ENCODE data around the gene NECTIN1.

The NECTIN1 gene

GRCh38 chr11:119701591-119702549 is 27.1 kb downstream of the NECTIN1 start:
- no peak for DNase-seq
- in situ Hi-C loops (cut with MboI; ENCODE audit: low pct_unique_long_range_greater_than_20kb, low sequenced_read_pairs): no loop called here

GRCh38 chr11:119700536-119701346 is 28.3 kb downstream of the NECTIN1 start:
- no peak for DNase-seq
- in situ Hi-C loops (cut with MboI; ENCODE audit: low pct_unique_long_range_greater_than_20kb, low sequenced_read_pairs): no loop called here

GRCh38 chr11:119700030-119700429 is 29.0 kb downstream of the NECTIN1 start:
- no peak for DNase-seq
- in situ Hi-C loops (cut with MboI; ENCODE audit: low pct_unique_long_range_greater_than_20kb, low sequenced_read_pairs): no loop called here

GRCh38 chr11:119699227-119699626 is 29.8 kb downstream of the NECTIN1 start:
- in situ Hi-C loops (cut with MboI; ENCODE audit: low pct_unique_long_range_greater_than_20kb, low sequenced_read_pairs): no loop called here
- no peak for DNase-seq

DNA sequence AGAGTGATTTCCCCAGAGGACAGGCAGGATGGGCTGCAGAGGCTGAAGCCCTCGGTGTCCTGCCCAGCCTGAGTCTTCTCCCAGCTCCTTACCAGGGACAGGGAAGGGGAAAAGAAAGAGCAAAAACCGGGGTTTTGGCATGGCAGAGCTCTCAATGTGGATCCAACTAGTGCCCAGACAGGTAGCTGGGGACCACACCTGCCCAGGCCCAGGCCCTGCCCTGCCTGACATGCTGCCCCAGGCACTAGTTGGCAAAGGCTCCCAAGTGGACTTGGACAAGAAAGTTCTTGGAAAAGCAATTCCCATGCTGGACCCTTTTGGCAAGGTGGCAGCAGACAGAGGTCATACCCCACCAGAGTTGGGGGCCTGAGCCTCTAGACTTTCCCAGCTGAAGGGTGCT is 31.1 kb downstream of the NECTIN1 start:
- DNase-seq: no peak
- in situ Hi-C loops (cut with MboI; ENCODE audit: low pct_unique_long_range_greater_than_20kb, low sequenced_read_pairs): no loop called here

DNA sequence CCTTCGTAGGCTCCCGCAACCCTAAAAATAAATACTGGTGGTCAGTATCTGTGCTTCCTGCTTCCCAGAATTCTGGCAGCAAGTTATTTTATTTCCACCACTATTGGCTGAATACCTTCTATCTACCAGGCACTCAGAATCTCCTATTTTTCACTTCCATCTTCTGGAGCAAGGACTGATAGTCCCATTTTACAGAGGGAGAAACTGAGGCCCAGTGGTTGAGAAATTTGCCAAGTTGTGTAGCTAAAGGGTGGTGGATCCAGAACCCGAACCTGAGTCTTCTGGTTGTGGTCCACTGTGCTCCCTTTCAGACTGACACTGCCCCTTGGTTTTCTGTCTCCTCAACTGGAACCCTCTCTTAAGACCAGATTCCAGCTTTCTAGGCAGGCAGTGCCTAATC is 31.6 kb downstream of the NECTIN1 start:
- no peak for DNase-seq
- in situ Hi-C loops (cut with MboI; ENCODE audit: low pct_unique_long_range_greater_than_20kb, low sequenced_read_pairs): no loop called here

DNA sequence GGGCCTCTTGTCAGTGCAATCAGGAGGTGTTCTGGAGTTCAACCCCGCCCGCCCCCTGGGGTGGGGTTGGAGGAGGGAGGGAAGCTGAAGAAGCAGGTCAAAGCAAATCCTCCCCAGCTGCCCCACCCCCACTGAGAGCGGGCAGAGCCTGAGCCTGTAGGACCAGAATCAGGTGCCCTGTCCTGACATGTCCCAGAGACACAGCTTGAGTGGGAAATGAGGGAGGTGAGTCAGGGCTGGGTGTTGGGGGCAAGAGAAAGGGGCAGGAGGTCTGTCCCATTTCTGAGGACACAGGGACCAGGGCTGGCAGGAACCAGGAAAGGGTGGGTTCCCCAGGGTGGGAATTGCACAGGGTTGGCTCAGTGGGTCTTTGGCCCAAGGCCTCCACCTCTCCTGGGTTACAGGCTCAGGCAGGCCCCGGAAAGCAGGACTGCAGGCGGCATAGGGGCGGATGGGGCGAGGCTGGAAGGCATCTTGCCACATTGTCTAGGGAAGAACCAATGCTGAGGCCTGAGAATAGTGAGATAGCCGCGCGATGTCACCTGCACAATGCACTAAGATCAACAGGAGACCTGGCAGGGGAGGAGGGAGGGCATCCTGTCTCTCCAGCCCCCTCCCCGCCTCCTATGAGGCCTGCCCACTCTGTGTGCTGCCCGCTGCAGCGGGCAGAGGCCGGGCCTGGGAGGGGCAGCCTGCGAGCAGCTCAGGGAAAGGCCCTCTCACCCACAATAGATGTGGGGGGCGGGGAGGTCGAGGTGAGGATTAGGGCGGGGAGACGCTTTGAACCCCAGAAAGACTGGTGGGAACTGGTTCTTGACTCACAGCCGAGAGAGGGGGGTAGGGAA is 32.4 kb downstream of the NECTIN1 start:
- in situ Hi-C loops (cut with MboI; ENCODE audit: low pct_unique_long_range_greater_than_20kb, low sequenced_read_pairs): no loop called here
- peak; percentile 16 for DNase-seq

GRCh38 chr11:119694334-119694733 is 34.7 kb downstream of the NECTIN1 start:
- in situ Hi-C loops (cut with MboI; ENCODE audit: low pct_unique_long_range_greater_than_20kb, low sequenced_read_pairs): no loop called here

DNA sequence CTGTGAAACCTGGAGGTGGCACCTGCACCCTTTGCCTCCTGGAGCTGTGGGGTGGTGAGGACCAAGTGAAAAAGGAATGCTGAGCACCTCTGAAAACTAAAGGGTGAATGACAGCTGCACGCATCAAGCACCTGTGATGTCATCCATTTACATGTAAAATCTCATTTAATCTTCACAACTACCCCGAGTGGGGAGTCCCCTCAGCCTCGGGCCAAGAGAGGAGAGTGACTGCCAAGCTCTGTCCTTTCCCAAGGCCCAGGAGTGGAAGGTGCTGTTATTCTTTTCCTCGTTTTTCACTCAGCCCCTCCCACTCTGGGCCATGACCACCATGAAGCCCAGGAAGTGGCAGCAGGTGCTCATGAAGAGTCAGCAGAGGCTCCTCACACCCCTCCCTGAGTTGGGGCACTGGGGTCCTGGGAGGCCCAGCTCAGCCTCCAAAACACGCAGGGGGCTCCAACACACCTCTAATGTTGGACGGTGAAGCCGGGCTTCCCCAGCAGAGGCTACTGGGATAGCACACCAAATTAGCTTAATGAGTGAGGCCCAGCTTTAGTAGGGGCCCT is 35.7 kb downstream of the NECTIN1 start:
- DNase-seq: no peak
- in situ Hi-C loops (cut with MboI; ENCODE audit: low pct_unique_long_range_greater_than_20kb, low sequenced_read_pairs): no loop called here

More at GRCh38 chr11:119694334-119694733, 34.7 kb downstream of the NECTIN1 start:
- peak; percentile 21 for DNase-seq

DNA sequence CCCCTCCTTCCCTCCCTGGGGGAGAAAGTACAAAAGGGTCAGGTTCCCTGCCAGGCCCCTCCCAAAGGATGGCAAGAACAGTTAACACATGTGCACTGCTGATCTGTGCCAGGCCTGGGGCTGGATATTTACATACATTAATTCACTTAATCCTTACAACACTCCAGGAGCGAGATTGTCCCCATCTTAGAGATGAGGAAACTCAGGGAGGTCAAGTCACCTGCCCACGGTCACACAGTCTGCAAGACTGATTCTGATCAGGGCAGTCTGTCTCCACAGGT is 36.5 kb downstream of the NECTIN1 start:
- no peak for DNase-seq
- in situ Hi-C loops (cut with MboI; ENCODE audit: low pct_unique_long_range_greater_than_20kb, low sequenced_read_pairs): no loop called here

DNA sequence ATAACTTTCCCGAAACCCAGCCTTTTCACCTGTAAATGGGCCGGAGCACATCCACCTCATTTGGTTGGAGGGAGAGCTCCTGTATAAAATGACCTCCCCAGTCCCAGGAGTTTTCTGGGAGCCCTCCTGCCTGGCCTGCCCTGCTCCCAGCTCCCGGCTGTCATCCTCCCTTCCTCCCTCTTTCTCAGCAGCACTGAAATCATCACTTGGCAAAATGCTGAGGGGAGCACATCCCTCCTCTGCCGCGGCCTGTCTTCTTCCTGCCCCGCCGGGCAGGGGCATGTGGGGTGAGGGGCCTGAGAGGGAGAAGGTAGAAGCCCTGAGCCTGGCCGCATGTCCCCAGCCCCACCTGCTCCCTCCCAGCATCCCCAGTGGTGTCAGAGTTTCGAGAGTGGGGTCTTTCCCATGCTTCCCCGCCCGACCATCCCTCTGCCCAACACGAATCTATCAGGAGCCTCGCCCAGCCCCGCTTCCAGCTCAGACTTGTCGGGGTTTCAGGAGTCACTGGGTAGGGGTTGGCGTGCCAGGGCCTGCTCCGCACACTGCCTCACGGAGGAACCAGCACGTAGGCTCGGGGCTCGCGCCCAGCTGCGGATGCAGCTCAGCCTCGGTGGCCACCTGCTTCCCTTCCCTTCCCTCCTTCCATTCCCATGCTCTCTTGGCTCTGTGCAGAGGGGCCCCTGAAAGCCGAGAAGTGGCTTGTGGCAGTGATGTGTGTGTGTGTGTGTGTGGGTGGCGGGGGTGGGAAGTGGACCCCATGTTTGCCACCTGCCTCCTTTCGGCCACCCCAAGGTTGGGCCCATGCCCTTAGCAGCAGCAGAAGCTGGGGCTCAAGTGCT is 37.1 kb downstream of the NECTIN1 start:
- in situ Hi-C loops (cut with MboI; ENCODE audit: low pct_unique_long_range_greater_than_20kb, low sequenced_read_pairs): no loop called here
- no peak for DNase-seq

GRCh38 chr11:119691020-119691666 is 37.9 kb downstream of the NECTIN1 start:
- DNase-seq: peak; percentile 28
- in situ Hi-C loops (cut with MboI; ENCODE audit: low pct_unique_long_range_greater_than_20kb, low sequenced_read_pairs): no loop called here

- in situ Hi-C loops (cut with MboI; ENCODE audit: low pct_unique_long_range_greater_than_20kb, low sequenced_read_pairs): no loop called here
These were observed 39.7 kb downstream of the NECTIN1 start for GRCh38 chr11:119689302-119689701.

DNA sequence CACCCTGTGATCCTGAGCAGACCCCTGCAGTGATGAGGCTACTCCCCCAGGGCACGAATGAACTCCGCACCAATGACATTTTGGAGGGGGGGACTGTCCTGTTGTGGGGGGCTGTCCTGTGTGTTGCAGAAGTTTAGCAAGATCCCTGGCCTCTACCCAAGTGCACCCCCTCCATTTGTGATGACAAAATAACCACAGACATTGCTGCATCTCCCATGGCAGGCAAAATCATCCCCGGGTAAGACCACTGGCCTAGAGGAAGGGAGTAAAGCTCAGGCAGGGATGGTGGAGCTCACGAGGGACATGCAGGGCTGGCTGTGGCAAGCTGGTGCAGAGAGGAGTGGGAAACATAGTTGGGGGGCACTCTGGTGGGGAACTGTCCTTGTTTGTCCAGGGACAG is 40.6 kb downstream of the NECTIN1 start:
- no peak for DNase-seq
- in situ Hi-C loops (cut with MboI; ENCODE audit: low pct_unique_long_range_greater_than_20kb, low sequenced_read_pairs): no loop called here

More at GRCh38 chr11:119689302-119689701, 39.7 kb downstream of the NECTIN1 start:
- DNase-seq: no peak

GRCh38 chr11:119687373-119688046 is 41.5 kb downstream of the NECTIN1 start:
- in situ Hi-C loops (cut with MboI; ENCODE audit: low pct_unique_long_range_greater_than_20kb, low sequenced_read_pairs): no loop called here

GRCh38 chr11:119686177-119686882 is 42.7 kb downstream of the NECTIN1 start:
- in situ Hi-C loops (cut with MboI; ENCODE audit: low pct_unique_long_range_greater_than_20kb, low sequenced_read_pairs): no loop called here
- no peak for DNase-seq

More at GRCh38 chr11:119687373-119688046, 41.5 kb downstream of the NECTIN1 start:
- DNase-seq: no peak
